HuH-7.5 (cell line): ENCODE measurements around the gene DYRK1B.
A peak's percentile ranks its signal among the peaks of the same experiment; 100 is the strongest.
"Not testable (repeated sequence)": the region's sequence is repeated elsewhere in the genome, so short reads cannot be mapped to it uniquely, and the experiment has no call there.

Experiments
- DNase-seq: peaks from one replicate; pipeline ENCODE4 v3.0.0; 2011; ENCODE audit warnings: low spot score

Gene DYRK1B

GRCh38 chr19:39833464-39834286 is at the start of gene DYRK1B:
DYRK1B (minus strand) TSS chr19:39834162; CDS start chr19:39831867, 2,295 bp downstream.
- peak; percentile 61 for DNase-seq

GRCh38 chr19:39882645-39883044 is 48.7 kb upstream of the DYRK1B start:
- DNase-seq: not testable (repeated sequence)

- peak; percentile 82 for DNase-seq
Measured at GRCh38 chr19:39881495-39882110, 47.6 kb upstream of the DYRK1B start.

- not testable (repeated sequence) for DNase-seq
Measured at GRCh38 chr19:39880241-39880640, 46.3 kb upstream of the DYRK1B start.

- not testable (repeated sequence) for DNase-seq
Measured at GRCh38 chr19:39879796-39880195, 45.8 kb upstream of the DYRK1B start.

GRCh38 chr19:39878866-39879265 is 44.9 kb upstream of the DYRK1B start:
- DNase-seq: not testable (repeated sequence)

- DNase-seq: no peak
Measured at GRCh38 chr19:39878398-39878797, 44.4 kb upstream of the DYRK1B start.

GRCh38 chr19:39877982-39878381 is 44.0 kb upstream of the DYRK1B start:
- not testable (repeated sequence) for DNase-seq

GRCh38 chr19:39877488-39877887 is 43.5 kb upstream of the DYRK1B start:
- not testable (repeated sequence) for DNase-seq

GRCh38 chr19:39876486-39876885 is 42.5 kb upstream of the DYRK1B start:
- DNase-seq: not testable (repeated sequence)

- DNase-seq: not testable (repeated sequence)
Measured at GRCh38 chr19:39875401-39875864, 41.5 kb upstream of the DYRK1B start.

GRCh38 chr19:39874404-39874803 is 40.4 kb upstream of the DYRK1B start:
- DNase-seq: no peak

GRCh38 chr19:39873385-39873784 is 39.4 kb upstream of the DYRK1B start:
- no peak for DNase-seq

GRCh38 chr19:39871886-39872866 is 38.2 kb upstream of the DYRK1B start:
- DNase-seq: no peak

GRCh38 chr19:39871362-39871761 is 37.4 kb upstream of the DYRK1B start:
- DNase-seq: no peak

GRCh38 chr19:39870171-39870971 is 36.4 kb upstream of the DYRK1B start:
- no peak for DNase-seq

GRCh38 chr19:39867952-39868351 is 34.0 kb upstream of the DYRK1B start:
- DNase-seq: no peak

- no peak for DNase-seq
Measured at GRCh38 chr19:39867133-39867532, 33.2 kb upstream of the DYRK1B start.

- DNase-seq: no peak
Measured at GRCh38 chr19:39865953-39866352, 32.0 kb upstream of the DYRK1B start.

GRCh38 chr19:39865186-39865585 is 31.2 kb upstream of the DYRK1B start:
- DNase-seq: no peak

- no peak for DNase-seq
Measured at GRCh38 chr19:39864118-39864517, 30.2 kb upstream of the DYRK1B start.
